GM23248 (cell line): ENCODE data around the gene SESN1. TPM values are rescaled to one million over a fixed set of nuclear protein-coding genes. Genes with fewer than 3 reads are reported as not detected.
A peak's percentile ranks its signal among the peaks of the same experiment; 100 is the strongest.

Experiments used
- DNase-seq: peaks from one replicate; pipeline ENCODE4 v3.0.0-alpha.2; 2015
- H2AFZ ChIP-seq: fragments of 200-600 bp; sonication (generic); 2 replicates; pipeline ENCODE4 v1.6.1; 2016; ENCODE audit warnings: antibody characterized with exemption
- H3F3A ChIP-seq: fragments of 200-600 bp; sonication (generic); 2 replicates; pipeline ENCODE4 v1.6.1; 2016; ENCODE audit warnings: mild to moderate bottlenecking, antibody characterized with exemption, mixed run types; ENCODE audit not compliant: insufficient read depth
- H3K27ac ChIP-seq: fragments of 200-600 bp; sonication (generic); 2 replicates; pipeline ENCODE4 v1.5.1; 2016; ENCODE audit warnings: mild to moderate bottlenecking
- H3K27me3 ChIP-seq: fragments of 200-600 bp; sonication (generic); replicated peaks from 2 replicates; pipeline ENCODE4 v1.6.1; 2016; ENCODE audit warnings: mild to moderate bottlenecking; ENCODE audit not compliant: insufficient read depth
- H3K36me3 ChIP-seq: fragments of 200-600 bp; sonication (generic); 2 replicates; pipeline ENCODE4 v1.6.1; 2016; ENCODE audit warnings: low read depth, mild to moderate bottlenecking
- H3K4me1 ChIP-seq: fragments of 200-600 bp; sonication (generic); 2 replicates; pipeline ENCODE4 v1.6.1; 2016; ENCODE audit warnings: mild to moderate bottlenecking; ENCODE audit not compliant: insufficient read depth
- H3K4me2 ChIP-seq: fragments of 200-600 bp; sonication (generic); one replicate; pipeline ENCODE4 v1.6.1; 2016; ENCODE audit warnings: mild to moderate bottlenecking; ENCODE audit not compliant: unreplicated experiment
- H3K4me3 ChIP-seq: fragments of 200-600 bp; sonication (generic); 2 replicates; pipeline ENCODE4 v1.5.1; 2016; ENCODE audit warnings: mild to moderate bottlenecking
- H3K79me2 ChIP-seq: fragments of 200-600 bp; sonication (generic); 2 replicates; pipeline ENCODE4 v1.6.1; 2016; ENCODE audit warnings: mild to moderate bottlenecking; ENCODE audit not compliant: insufficient read depth
- H3K9ac ChIP-seq: fragments of 200-600 bp; sonication (generic); 2 replicates; pipeline ENCODE4 v1.6.1; 2016; ENCODE audit warnings: mild to moderate bottlenecking
- H3K9me2 ChIP-seq: fragments of 200-600 bp; sonication (generic); 2 replicates; pipeline ENCODE4 v1.6.1; 2016; ENCODE audit warnings: mixed run types, mild to moderate bottlenecking, moderate library complexity; ENCODE audit not compliant: insufficient read depth
- H3K9me3 ChIP-seq: fragments of 200-600 bp; sonication (generic); one replicate; pipeline ENCODE4 v1.6.1; 2017; ENCODE audit warnings: low read depth
- H4K20me1 ChIP-seq: fragments of 200-600 bp; sonication (generic); 2 replicates; pipeline ENCODE4 v1.6.0; 2016; ENCODE audit not compliant: insufficient read depth
- EZH2 ChIP-seq: fragments of 200-600 bp; sonication (generic); IDR thresholded peaks from 2 replicates; pipeline ENCODE4 v1.6.1; 2018; ENCODE audit warnings: antibody characterized with exemption, mild to moderate bottlenecking; ENCODE audit not compliant: insufficient read depth, poor library complexity, severe bottlenecking
- EZH2phosphoT487 ChIP-seq: fragments of 200-600 bp; sonication (generic); IDR thresholded peaks from 2 replicates; pipeline ENCODE4 v1.6.1; 2018; ENCODE audit warnings: antibody characterized with exemption, moderate library complexity, mild to moderate bottlenecking, low read depth; ENCODE audit not compliant: insufficient read depth
- WGBS, 2 experiments: methylation state at CpG; one replicate each; pipeline ENCODE4 v1.1.6; 2015 to 2017; ENCODE audit warnings: low lambda C conversion rate in 2 of 2, low coverage in 1 of 2; ENCODE audit errors: missing lambda C conversion rate in 2 of 2; 5-methylcytosine and 5-hydroxymethylcytosine counted together
- in situ Hi-C: fragments of 300-500 bp; cut with MboI; formaldehyde crosslinking; loops from 2 replicates; pipeline ENCODE4 v1.15.0; 2020
- polyA plus RNA-seq: library from polyadenylated mRNA; unstranded; fragments of >200 nt; fragmentation: Nextera tagmentation; extraction: Ambion mirVana; gene quantifications from 2 replicates; pipeline ENCODE4 v1.2.1, GENCODE V29; 2016
- total RNA-seq: library from RNA; depleted of rRNA; stranded (reverse); fragments of >200 nt; shearing (Covaris generic); gene quantifications from 2 replicates; pipeline ENCODE4 v1.2.3, GENCODE V29; 2014

The SESN1 gene
- total and polyA plus RNA-seq, 2 experiments from 2014 or later: 14.2 to 17.6 TPM

DNA sequence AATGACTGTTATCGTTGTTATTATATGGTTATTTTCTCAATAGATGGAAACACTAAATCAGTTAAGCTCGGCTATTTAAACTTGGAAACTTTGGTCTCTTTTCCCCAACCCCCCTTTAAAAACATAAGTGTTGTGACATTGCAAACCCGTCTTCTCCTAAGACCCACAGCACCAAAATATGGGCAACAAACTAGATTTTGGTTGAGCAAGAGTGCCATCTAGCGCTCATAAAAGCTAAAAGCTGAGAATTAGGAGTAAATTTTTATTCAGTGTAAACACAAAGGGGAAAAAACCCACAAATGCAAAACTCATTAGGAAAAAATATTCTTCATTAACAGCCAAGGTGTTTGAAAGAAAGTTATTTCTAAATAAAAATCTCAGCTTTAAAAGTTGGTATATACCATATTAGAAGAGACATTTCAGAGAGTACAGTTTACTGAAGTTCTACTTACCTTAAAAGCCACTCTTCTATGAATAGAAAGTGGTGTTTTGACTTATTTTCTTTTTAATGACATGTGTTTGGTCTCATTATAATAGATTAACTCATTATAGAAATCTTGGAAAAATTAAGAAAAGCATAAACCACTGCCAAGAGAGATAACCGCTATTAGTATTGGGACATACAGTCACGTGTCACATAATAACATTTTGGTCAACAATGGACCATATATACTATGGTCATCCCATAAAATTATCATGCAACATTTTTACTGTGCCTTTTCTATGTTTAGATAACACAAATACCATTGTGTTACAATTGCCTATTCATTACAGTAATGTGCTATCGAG, 21.1 kb downstream of the SESN1 start:
- 43 to 44% methylated on average over 7 of the region's 7 CpGs for WGBS, 2 experiments
- H4K20me1 ChIP-seq: no peaks in the 10 kb centered on the region
- H3K4me3 ChIP-seq: no peak overlapping the region
- peak; percentile 77 for DNase-seq
- TF ChIP-seq EZH2phosphoT487: no peak
- TF ChIP-seq EZH2: no peak
- H3K27me3 ChIP-seq: no peaks in the 10 kb centered on the region
- H3K79me2 ChIP-seq: no peaks in the 10 kb centered on the region
- H3K36me3 ChIP-seq: no peaks in the 10 kb centered on the region
- no peaks in the 10 kb centered on the region for H3K9me3 ChIP-seq
- peaks cover 15% of the 10 kb centered on the region for H3K4me1 ChIP-seq
- no peaks in the 10 kb centered on the region for H3K9me2 ChIP-seq
- in situ Hi-C loops: loop anchor here (25.0 kb wide), 1 partner anchor 961 kb away; no protein-coding TSS in a partner anchor
- no peak overlapping the region for H3K9ac ChIP-seq
- H3K4me2 ChIP-seq: no peak overlapping the region
- peaks cover 10% of the 10 kb centered on the region for H3F3A ChIP-seq
- no peak overlapping the region for H2AFZ ChIP-seq
- no peak overlapping the region for H3K27ac ChIP-seq

DNA sequence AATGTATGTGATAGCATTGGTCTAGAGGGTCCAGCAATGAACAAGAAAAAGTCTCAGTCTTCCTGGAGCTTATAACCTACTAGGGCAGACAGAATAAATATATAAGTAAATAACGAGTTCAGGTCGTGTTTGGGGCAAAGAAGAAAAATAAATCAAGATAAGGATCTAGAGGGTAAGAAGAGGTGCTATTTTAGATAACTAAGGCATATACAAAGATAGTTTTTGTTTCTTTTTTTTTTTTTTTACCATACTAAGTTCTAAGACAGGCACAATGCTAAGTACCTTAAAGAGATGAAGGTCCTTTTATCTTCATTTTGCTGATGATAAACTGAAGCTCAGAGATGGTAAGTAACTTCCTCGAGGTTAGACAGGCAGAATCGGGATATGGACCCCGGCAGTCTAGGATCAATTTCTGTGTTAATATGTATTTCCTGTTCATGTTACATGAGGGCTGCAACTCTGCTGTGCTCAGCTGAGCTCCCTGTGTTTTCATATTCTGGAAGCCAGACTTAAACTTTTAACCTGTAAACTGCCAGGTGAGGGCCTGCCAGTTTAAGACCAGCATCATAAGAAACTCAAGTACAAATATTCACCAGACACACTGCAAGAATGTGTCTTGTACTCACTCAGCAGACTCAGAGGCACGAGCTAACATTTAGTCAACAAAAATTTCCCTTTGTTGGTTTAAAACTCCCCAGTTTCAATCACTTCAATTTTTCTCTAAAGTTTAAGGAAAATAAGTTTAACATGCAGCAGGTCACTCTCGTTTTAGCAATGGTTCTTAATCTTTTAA, 23.3 kb downstream of the SESN1 start:
- H3K27ac ChIP-seq: no peak overlapping the region
- H3K9me2 ChIP-seq: no peaks in the 10 kb centered on the region
- H3K4me1 ChIP-seq: peaks cover 13% of the 10 kb centered on the region
- no peak overlapping the region for H3K4me2 ChIP-seq
- H3K27me3 ChIP-seq: no peaks in the 10 kb centered on the region
- no peaks in the 10 kb centered on the region for H3K36me3 ChIP-seq
- no peaks in the 10 kb centered on the region for H4K20me1 ChIP-seq
- H3F3A ChIP-seq: peaks cover 9% of the 10 kb centered on the region
- WGBS, 2 experiments: 91 to 95% methylated on average over 7 of the region's 7 CpGs
- no peak overlapping the region for H3K9ac ChIP-seq
- in situ Hi-C loops: loop anchor here (25.0 kb wide), 1 partner anchor 959 kb away; no protein-coding TSS in a partner anchor
- H2AFZ ChIP-seq: no peak overlapping the region
- H3K4me3 ChIP-seq: no peak overlapping the region
- H3K9me3 ChIP-seq: no peaks in the 10 kb centered on the region
- TF ChIP-seq EZH2: no peak
- TF ChIP-seq EZH2phosphoT487: no peak
- no peak for DNase-seq
- H3K79me2 ChIP-seq: no peaks in the 10 kb centered on the region

DNA sequence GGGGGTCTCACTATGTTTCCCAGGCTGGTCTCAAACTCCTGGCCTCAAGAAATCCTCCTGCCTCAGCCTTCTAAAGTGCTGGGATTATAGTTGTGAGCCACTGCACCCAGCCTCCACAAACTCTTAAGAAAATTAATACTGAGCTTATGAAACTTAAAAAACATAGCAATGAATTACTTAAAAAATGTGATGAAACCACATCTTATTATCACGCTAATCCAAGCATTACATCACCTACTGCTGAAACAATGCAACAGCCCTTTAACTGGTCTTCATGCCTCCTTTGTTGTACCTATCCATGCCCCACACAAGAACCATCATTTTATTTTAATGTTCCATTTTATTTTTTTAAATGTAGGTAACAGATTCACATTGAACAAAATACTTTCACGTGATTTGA, 24.9 kb downstream of the SESN1 start:
- Histone ChIP-seq H3K9me3 (no peaks in the 10 kb centered on the region), H3K4me1 (peaks cover 3% of the 10 kb centered on the region; the same call in 1 of the 2 replicates), H3K4me3 (no peak overlapping the region), H3F3A (no peaks in the 10 kb centered on the region), H3K79me2 (no peaks in the 10 kb centered on the region), H3K36me3 (no peaks in the 10 kb centered on the region), H3K9ac (no peak overlapping the region), H2AFZ (no peak overlapping the region), H3K4me2 (no peak overlapping the region), H3K27me3 (no peaks in the 10 kb centered on the region), H4K20me1 (no peaks in the 10 kb centered on the region), H3K27ac (no peak overlapping the region), H3K9me2 (no peaks in the 10 kb centered on the region)
- 71 to 73% methylated on average over 2 of the region's 2 CpGs for WGBS, 2 experiments
- no peak for TF ChIP-seq EZH2
- TF ChIP-seq EZH2phosphoT487: no peak
- in situ Hi-C loops: loop anchor here (5.0 to 25.0 kb wide), 2 partner anchors 527 to 957 kb away; no protein-coding TSS in a partner anchor
- DNase-seq: peak; percentile 51

GRCh38 chr6:109062767-109063352, 31.8 kb downstream of the SESN1 start:
- WGBS, 2 experiments: 84 to 86% methylated on average over 4 of the region's 4 CpGs
- no peak overlapping the region for H3K4me2 ChIP-seq
- no peak overlapping the region for H3K27ac ChIP-seq
- no peaks in the 10 kb centered on the region for H4K20me1 ChIP-seq
- H3K4me1 ChIP-seq: peaks cover 25% of the 10 kb centered on the region
- H3K9me3 ChIP-seq: no peaks in the 10 kb centered on the region
- no peaks in the 10 kb centered on the region for H3K9me2 ChIP-seq
- no peak overlapping the region for H3K4me3 ChIP-seq
- no peak for TF ChIP-seq EZH2phosphoT487
- no peak for TF ChIP-seq EZH2
- peaks cover 21% of the 10 kb centered on the region for H3F3A ChIP-seq
- H3K79me2 ChIP-seq: peaks cover 15% of the 10 kb centered on the region
- no peak overlapping the region for H3K9ac ChIP-seq
- no peak for DNase-seq
- no peaks in the 10 kb centered on the region for H3K27me3 ChIP-seq
- H2AFZ ChIP-seq: no peak overlapping the region
- in situ Hi-C loops: loop anchor here (25.0 kb wide), 1 partner anchor 951 kb away; no protein-coding TSS in a partner anchor
- no peaks in the 10 kb centered on the region for H3K36me3 ChIP-seq
